HG03196 (cell line): ENCODE data around the gene SLC12A7.
A peak's percentile ranks its signal among the peaks of the same experiment; 100 is the strongest.

Source experiments
- ATAC-seq: cut with Tn5 transposase; IDR thresholded peaks from one replicate; pipeline ENCODE4 v1.9.1; 2021; ENCODE audit not compliant: unreplicated experiment

Gene SLC12A7

GRCh38 chr5:1112596-1113331 is 901 bp upstream of the SLC12A7 start:
- ATAC-seq: no peak

- peak; percentile 1 for ATAC-seq
Observed at GRCh38 chr5:1111241-1111726, 579 bp downstream of the SLC12A7 start.

- ATAC-seq: no peak
Observed at GRCh38 chr5:1110307-1111240, 1.3 kb downstream of the SLC12A7 start.

GRCh38 chr5:1109542-1110306 is 2.1 kb downstream of the SLC12A7 start:
- no peak for ATAC-seq

- no peak for ATAC-seq
Observed at GRCh38 chr5:1108865-1109174, 3.0 kb downstream of the SLC12A7 start.

- ATAC-seq: no peak
Observed at GRCh38 chr5:1108023-1108864, 3.6 kb downstream of the SLC12A7 start.

- ATAC-seq: no peak
Observed at GRCh38 chr5:1107167-1108022, 4.5 kb downstream of the SLC12A7 start.

GRCh38 chr5:1106385-1107166 is 5.3 kb downstream of the SLC12A7 start:
- ATAC-seq: no peak

- ATAC-seq: peak; percentile 40
Observed at GRCh38 chr5:1105350-1106265, 6.3 kb downstream of the SLC12A7 start.

GRCh38 chr5:1104327-1105006 is 7.4 kb downstream of the SLC12A7 start:
- ATAC-seq: peak; percentile 38

- ATAC-seq: no peak
Observed at GRCh38 chr5:1103505-1104326, 8.1 kb downstream of the SLC12A7 start.

GRCh38 chr5:1103093-1103492 is 8.8 kb downstream of the SLC12A7 start:
- ATAC-seq: no peak

- ATAC-seq: no peak
Observed at GRCh38 chr5:1101961-1102713, 9.7 kb downstream of the SLC12A7 start.

- no peak for ATAC-seq
Observed at GRCh38 chr5:1100664-1101574, 10.9 kb downstream of the SLC12A7 start.
